ENCODE measurements around the gene ZNF581.

- TF ChIP-seq CTCF (IDR thresholded peaks at IDR 0.05) (no peak), POLR2AphosphoS5 (IDR thresholded peaks at IDR 0.05; ENCODE audit: low read depth, low read length) (no peak)
Observed at GRCh38 chr19:55620410-55621204, 22.8 kb upstream of the ZNF581 start.
